HepG2 (cell line): Measurements from ENCODE around the gene FGF21. TPM values are rescaled to one million over a fixed set of nuclear protein-coding genes. Genes with fewer than 3 reads are reported as not detected.
A peak's percentile ranks its signal among the peaks of the same experiment; 100 is the strongest.

Source experiments
- AHR ChIP-seq: IDR thresholded peaks from 2 replicates; pipeline ENCODE4 v1.6.1; 2018; ENCODE audit warnings: missing genetic modification reagents, missing compliant biosample characterization
- DR1 ChIP-seq: sonication (generic); formaldehyde crosslinking; IDR thresholded peaks from 2 replicates; pipeline ENCODE4 v1.8.0; 2021; ENCODE audit warnings: mild to moderate bottlenecking, missing genetic modification reagents, inconsistent platforms
- ETS1 ChIP-seq: sonication (generic); formaldehyde crosslinking; IDR thresholded peaks from 2 replicates; pipeline ENCODE4 v1.4.0; 2020; ENCODE audit warnings: missing genetic modification reagents
- FOXP1 ChIP-seq, 2 experiments: fragments of 450-650 bp in 1 of 2; IDR thresholded peaks; 2 replicates each; pipeline ENCODE4 v1.6.1; 2017 to 2018; ENCODE audit warnings: antibody characterized with exemption in 1 of 2
- IKZF1 ChIP-seq: fragments of 450-650 bp; IDR thresholded peaks from 2 replicates; pipeline ENCODE4 v1.7.1; 2016
- JARID2 ChIP-seq: sonication (generic); formaldehyde crosslinking; IDR thresholded peaks from 2 replicates; pipeline ENCODE4 v1.8.1; 2023; ENCODE audit warnings: missing genetic modification reagents, inconsistent platforms; ENCODE audit not compliant: insufficient replicate concordance
- NCOA2 ChIP-seq: sonication (generic); formaldehyde crosslinking; IDR thresholded peaks from 2 replicates; pipeline ENCODE4 v1.8.0; 2022; ENCODE audit warnings: inconsistent platforms
- ONECUT2 ChIP-seq: sonication (generic); formaldehyde crosslinking; IDR thresholded peaks from 2 replicates; pipeline ENCODE4 v1.4.0; 2020; ENCODE audit warnings: missing genetic modification reagents
- PATZ1 ChIP-seq: sonication (generic); formaldehyde crosslinking; IDR thresholded peaks from 2 replicates; pipeline ENCODE4 v1.4.0; 2020; ENCODE audit warnings: missing genetic modification reagents
- PAX8 ChIP-seq: sonication (generic); formaldehyde crosslinking; IDR thresholded peaks from 2 replicates; pipeline ENCODE4 v1.8.0; 2022; ENCODE audit warnings: mild to moderate bottlenecking, missing genetic modification reagents, borderline replicate concordance
- PRPF4 ChIP-seq: fragments of 200-400 bp; formaldehyde crosslinking; IDR thresholded peaks from 2 replicates; pipeline ENCODE4 v1.6.1; 2016; ENCODE audit warnings: low read length, low read depth; ENCODE audit not compliant: poor library complexity, severe bottlenecking
- RBM22 ChIP-seq: fragments of 200-400 bp; formaldehyde crosslinking; optimal IDR thresholded peaks from 2 replicates; pipeline ENCODE3; 2017; ENCODE audit warnings: mild to moderate bottlenecking, low read length, moderate library complexity
- RFXAP ChIP-seq: sonication (generic); formaldehyde crosslinking; IDR thresholded peaks from 2 replicates; pipeline ENCODE4 v1.4.0; 2020; ENCODE audit warnings: missing genetic modification reagents, borderline replicate concordance
- SRF ChIP-seq: IDR thresholded peaks from 2 replicates; pipeline ENCODE4 v1.6.1; 2011; ENCODE audit warnings: mild to moderate bottlenecking, low read depth, low read length, moderate library complexity
- STAG1 ChIP-seq: sonication (generic); formaldehyde crosslinking; IDR thresholded peaks from 2 replicates; pipeline ENCODE4 v1.4.0; 2020; ENCODE audit warnings: missing genetic modification reagents
- ZGPAT ChIP-seq: IDR thresholded peaks from 2 replicates; pipeline ENCODE4 v1.6.1; 2016; ENCODE audit warnings: mild to moderate bottlenecking
- ZMYM2 ChIP-seq: sonication (generic); formaldehyde crosslinking; IDR thresholded peaks from 2 replicates; pipeline ENCODE4 v1.8.0; 2022; ENCODE audit warnings: mild to moderate bottlenecking, missing genetic modification reagents
- ZNF253 ChIP-seq: sonication (generic); formaldehyde crosslinking; IDR thresholded peaks from 2 replicates; pipeline ENCODE4 v1.8.0; 2022; ENCODE audit warnings: mild to moderate bottlenecking, missing genetic modification reagents, borderline replicate concordance
- ZNF331 ChIP-seq: sonication (generic); formaldehyde crosslinking; IDR thresholded peaks from 2 replicates; pipeline ENCODE4 v1.4.0; 2020; ENCODE audit warnings: missing genetic modification reagents
- ZNF33A ChIP-seq: sonication (generic); formaldehyde crosslinking; IDR thresholded peaks from 2 replicates; pipeline ENCODE4 v1.5.1; 2020; ENCODE audit warnings: missing genetic modification reagents, mild to moderate bottlenecking, moderate library complexity, borderline replicate concordance
- ZNF549 ChIP-seq: sonication (generic); formaldehyde crosslinking; IDR thresholded peaks from 2 replicates; pipeline ENCODE4 v1.5.0; 2020; ENCODE audit warnings: missing genetic modification reagents
- ZNF556 ChIP-seq: sonication (generic); formaldehyde crosslinking; IDR thresholded peaks from 2 replicates; pipeline ENCODE4 v1.4.0; 2020; ENCODE audit warnings: mild to moderate bottlenecking, missing genetic modification reagents, borderline replicate concordance
- ZNF607 ChIP-seq: sonication (generic); formaldehyde crosslinking; IDR thresholded peaks from 2 replicates; pipeline ENCODE4 v1.5.1; 2020; ENCODE audit warnings: missing genetic modification reagents, mild to moderate bottlenecking, borderline replicate concordance
- ZNF629 ChIP-seq: sonication (generic); formaldehyde crosslinking; conservative IDR thresholded peaks from 2 replicates; pipeline ENCODE4 v1.5.0; 2020; ENCODE audit warnings: missing genetic modification reagents
- ZNF780A ChIP-seq: sonication (generic); formaldehyde crosslinking; IDR thresholded peaks from 2 replicates; pipeline ENCODE4 v1.8.0; 2022; ENCODE audit warnings: mild to moderate bottlenecking, missing genetic modification reagents, moderate library complexity
- polyA plus RNA-seq, 8 experiments: library from polyadenylated mRNA; depleted of rRNA in 3 of 8; stranded (reverse) in 7 of 8; unstranded in 1 of 8; fragments of >200 nt; fragmentation: Illumina TruSeq in 4 of 8; extraction: Trizol in 4 of 8; gene quantifications; 2 replicates each; pipeline versions ENCODE4 v1.2.1 to v1.2.3, GENCODE V29; 2011 to 2016; ENCODE audit warnings: low read depth in 4 of 8, missing spikeins in 1 of 8, mixed read lengths in 1 of 8; ENCODE audit not compliant: insufficient read depth in 1 of 8
- total RNA-seq, 5 experiments: library from RNA; depleted of rRNA; stranded (reverse); fragments of >200 nt; fragmentation: Illumina TruSeq; extraction: Trizol; gene quantifications; 2 replicates each; pipeline ENCODE4 v1.2.3, GENCODE V29; 2016; ENCODE audit warnings: low read depth in 1 of 5
- TF ChIP-seq, protein P1 (sequence below): sonication (generic); formaldehyde crosslinking; IDR thresholded peaks from 2 replicates; pipeline ENCODE4 v1.5.0; 2020; ENCODE audit warnings: missing genetic modification reagents, mild to moderate bottlenecking, borderline replicate concordance

Gene FGF21
- total and polyA plus RNA-seq, 2 of the 13 experiments (the other 11 are each of a cell fraction or from before 2014, with no cell fraction given), result 0.17 TPM; not detected in 1

DNA sequence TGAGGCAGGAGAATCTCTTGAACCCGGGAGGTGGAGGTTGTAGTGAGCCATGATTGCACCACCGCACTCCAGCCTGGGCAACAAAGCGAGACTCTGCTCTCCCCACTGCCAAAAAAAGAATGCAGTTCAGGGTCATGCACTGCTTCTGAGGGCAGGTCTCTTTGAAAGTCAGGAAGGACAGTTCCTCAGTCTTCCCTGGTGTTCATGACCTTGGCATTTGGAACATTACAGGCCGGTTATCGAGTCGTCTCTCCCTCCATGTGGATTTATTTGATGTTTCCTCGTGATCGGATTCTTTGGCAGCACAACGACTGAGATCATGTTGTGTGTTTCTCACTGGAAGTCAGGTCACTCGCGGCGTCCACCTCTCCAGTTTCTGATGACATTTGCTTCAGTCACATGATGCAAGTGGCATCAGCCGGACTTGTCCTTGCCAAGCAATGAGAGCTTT lies 17.2 kb downstream of the FGF21 start (continued):
- TF ChIP-seq ETS1 (CRISPR knock-in tag) (no peak), PATZ1 (CRISPR knock-in tag) (no peak), JARID2 (CRISPR knock-in tag) (no peak), ZNF253 (no peak), ZNF331 (no peak), IKZF1 (no peak), RBM22 (no peak), PRPF4 (no peak), ZMYM2 (0 out of 2 replicates have a peak, but pooled peaks have one; percentile 30), SRF (no peak), ZNF780A (CRISPR knock-in tag) (no peak), AHR (CRISPR knock-in tag) (no peak), ONECUT2 (peak; percentile 45; the same call in 1 of the 2 replicates), STAG1 (CRISPR knock-in tag) (no peak), ZNF33A (CRISPR knock-in tag) (no peak), NCOA2 (CRISPR knock-in tag) (peak; percentile 74), ZNF607 (CRISPR knock-in tag) (no peak), RFXAP (CRISPR knock-in tag) (no peak), ZNF549 (CRISPR knock-in tag) (no peak), ZNF556 (no peak), ZGPAT (no peak; the same call in 1 of the 2 replicates), FOXP1 (IDR thresholded peaks at IDR 0.05) (no peak), FOXP1 (CRISPR knock-in tag; IDR thresholded peaks at IDR 0.05) (peak; percentile 51; the same call in 1 of the 2 replicates), DR1 (CRISPR knock-in tag) (no peak), PAX8 (CRISPR knock-in tag) (no peak), ZNF629 (CRISPR knock-in tag) (peak; percentile 76)
- TF ChIP-seq, protein P1, sequence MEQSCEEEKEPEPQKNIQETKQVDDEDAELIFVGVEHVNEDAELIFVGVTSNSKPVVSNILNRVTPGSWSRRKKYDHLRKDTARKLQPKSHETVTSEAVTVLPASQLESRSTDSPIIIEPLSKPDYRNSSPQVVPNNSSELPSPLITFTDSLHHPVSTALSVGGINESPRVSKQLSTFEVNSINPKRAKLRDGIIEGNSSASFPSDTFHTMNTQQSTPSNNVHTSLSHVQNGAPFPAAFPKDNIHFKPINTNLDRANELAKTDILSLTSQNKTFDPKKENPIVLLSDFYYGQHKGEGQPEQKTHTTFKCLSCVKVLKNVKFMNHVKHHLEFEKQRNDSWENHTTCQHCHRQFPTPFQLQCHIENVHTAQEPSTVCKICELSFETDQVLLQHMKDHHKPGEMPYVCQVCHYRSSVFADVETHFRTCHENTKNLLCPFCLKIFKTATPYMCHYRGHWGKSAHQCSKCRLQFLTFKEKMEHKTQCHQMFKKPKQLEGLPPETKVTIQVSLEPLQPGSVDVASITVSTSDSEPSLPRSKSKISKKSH, result no peak
